NCI-H2196 (cell line): ENCODE data around the gene WDFY1.

Experiments
- DNase-seq: peaks from one replicate; lab custom pipeline; 2025; ENCODE audit not compliant: unreplicated experiment; lab: John Stamatoyannopoulos, UW

Gene WDFY1

DNA sequence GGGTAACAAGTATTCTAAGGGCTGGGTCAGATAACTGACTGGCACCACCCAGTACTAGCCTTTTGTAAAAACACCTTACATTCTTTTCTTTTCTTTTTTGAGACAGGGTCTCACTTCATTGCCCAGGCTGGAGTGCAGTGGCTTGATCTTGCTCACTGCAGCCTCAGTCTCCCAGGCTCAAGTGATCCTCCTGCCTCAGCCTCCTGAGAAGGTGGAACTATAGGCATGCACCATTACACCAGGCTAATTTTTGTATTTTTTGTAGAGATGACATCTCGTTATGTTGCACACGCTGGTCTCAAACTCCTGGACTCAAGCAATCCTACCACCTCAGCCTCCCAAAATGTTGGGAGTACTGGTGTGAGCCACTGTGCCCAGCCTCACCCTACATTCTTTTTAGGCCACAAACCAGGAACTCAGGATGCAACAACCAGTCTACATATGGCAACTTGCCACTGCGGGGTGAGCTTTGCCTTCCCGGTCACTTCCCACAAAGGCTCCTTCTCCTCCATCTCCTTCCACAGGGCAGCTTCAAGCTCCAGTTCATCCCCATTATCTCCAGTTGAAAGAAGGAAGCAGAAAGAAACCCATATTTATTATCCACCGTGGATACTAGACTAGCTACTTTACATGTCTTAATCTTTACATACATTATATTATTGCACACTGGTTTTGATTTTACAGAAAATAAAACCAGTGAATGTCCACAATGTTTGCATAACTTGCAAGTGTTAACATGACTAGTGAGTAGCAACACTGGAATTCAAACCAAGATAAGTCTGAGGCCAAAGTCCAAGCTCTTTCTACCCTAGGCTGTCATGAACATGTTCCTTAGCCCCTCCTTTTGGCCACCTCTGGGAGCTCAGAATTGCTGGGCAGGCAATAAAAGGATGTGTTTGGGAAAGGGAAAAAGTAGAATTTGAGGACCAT is 84.1 kb downstream of the WDFY1 start:
- DNase-seq = no peak

DNA sequence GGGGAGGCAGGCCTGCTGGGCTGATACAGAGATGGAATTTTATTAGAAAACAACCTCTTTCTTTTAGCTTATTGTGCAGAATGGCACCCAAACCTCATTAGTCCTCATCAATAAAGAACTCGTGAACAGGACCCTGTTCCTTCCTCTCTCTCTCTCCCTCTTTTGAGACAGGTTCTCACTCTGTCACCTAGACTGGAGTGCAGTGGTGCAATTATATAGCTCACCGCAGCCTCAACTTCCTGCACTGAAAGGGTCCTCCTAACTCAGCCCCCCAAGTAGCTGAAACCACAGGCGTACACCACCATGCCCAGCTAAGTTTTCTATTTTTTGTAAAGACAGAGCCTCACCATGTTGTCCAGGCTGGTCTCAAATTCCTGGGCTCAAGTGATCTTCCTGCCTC is 86.1 kb downstream of the WDFY1 start:
- DNase-seq = no peak

DNA sequence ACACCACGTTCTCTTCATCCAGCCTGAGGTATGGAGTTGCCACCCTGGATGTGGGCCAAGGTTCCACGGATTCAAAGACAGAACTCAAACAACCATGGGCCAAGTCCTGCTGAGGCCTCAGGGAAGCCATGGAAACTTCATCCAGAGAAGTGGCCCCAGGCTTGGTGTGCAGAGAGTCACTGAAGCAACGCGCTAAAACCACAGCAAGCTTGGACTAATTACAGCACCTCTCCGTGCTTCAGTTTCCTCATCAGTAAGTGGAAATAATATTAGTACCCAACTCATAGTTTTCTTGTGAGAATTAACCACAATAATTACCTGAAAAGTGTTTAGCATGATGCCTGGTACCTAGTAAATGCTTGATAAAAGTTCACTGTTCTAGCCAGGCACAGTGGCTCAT is 88.6 kb downstream of the WDFY1 start:
- no peak for DNase-seq

DNA sequence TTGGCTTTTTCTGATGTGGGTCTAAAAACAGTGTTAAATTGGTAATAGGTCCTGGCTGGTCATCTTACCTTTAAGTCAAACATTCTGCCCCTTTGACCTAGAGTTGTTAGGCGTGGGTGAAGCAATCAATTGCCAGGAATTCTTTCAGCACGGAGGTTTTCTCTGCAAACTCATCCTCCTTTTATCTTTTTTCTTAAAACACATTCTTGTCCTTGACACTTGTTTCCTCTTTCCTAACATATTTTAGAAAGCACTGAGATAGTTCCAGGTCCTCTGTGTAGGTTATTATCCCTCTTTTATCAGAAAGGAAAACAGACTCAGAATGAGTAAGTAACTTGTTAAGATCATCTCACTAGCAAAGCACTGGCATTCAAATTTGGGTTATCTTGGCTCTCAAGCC is 89.1 kb downstream of the WDFY1 start:
- DNase-seq = no peak

DNA sequence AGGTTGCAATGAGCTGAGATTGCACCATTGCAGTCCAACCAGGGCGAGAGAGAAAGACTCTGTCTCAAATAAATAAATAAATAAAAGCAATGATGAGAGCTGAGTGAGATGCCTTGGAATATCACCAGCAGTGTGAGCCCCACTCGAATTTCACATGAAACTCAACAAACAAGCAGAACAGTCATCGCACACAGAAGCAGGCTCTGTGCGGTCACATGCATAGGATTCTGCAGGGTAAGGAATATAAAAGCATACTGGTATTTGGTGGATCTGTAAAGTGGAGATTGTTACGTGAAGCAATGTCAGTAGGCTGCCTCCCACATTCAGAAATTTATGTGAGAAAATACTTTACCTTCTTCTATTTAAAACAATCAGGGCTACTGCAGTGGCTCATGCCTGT is 89.7 kb downstream of the WDFY1 start:
- peak; percentile 27 for DNase-seq

DNA sequence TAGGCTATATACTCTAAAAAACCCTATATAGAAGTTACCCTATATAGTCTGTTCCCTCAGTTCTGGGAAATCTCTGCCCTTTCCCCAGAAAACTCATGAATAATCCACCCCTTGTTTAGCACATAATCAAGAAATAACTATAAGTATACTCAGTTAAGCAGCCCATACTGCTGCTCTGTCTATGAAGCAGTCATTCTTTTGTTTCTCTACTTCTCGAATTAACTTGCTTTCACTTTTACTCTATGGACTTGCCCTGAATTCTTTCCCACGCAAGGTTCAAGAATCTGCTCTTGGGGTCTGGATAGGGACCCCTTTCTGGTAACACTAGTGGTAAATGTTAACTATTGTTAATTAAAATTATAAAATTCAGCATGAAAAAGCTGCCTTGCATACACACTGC is 90.4 kb downstream of the WDFY1 start:
- DNase-seq = no peak

DNA sequence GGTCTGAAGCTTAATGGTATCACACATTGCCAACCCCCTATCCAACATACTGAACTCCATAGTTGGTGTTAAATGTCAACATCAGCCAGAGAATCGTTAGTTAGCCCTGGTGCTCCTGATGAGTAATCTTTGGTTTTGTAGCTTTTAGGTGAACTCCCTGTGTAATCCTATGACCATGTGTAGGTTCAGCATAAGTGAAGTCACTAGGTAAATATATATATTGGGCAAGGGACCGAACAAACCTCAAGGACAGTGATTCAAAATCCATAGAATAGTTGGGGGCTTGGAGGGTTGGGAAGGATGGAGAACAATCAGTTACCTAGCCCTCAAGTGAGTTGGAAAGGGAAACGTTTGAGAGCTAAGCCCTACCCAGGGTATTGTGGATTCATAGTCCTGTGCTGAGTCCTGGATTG is 91.7 kb downstream of the WDFY1 start:
- no peak for DNase-seq

DNA sequence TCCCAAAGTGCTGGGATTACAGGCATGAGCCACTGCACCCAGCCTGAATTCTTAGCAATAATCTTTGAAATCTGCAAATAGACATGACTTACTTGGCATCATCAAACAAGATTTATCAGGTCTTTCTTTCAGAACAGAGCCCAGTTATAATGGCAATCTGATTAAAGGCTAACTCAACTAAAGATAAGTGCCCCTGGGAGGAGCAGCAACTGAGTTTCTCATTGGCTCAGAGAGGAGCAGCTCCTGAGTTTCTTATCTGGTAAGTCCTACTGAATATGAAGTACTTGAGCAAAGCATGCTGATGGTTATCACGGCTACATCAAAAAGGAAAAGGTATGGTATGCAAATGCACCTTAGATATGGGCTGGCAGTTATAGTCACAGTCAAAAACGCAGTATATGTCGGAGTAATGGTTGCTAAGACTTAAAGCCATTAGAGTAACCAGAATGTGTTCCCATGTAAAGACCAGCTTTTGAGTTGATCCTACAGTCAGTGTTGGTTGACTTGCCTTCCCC is 92.8 kb downstream of the WDFY1 start:
- no peak for DNase-seq

DNA sequence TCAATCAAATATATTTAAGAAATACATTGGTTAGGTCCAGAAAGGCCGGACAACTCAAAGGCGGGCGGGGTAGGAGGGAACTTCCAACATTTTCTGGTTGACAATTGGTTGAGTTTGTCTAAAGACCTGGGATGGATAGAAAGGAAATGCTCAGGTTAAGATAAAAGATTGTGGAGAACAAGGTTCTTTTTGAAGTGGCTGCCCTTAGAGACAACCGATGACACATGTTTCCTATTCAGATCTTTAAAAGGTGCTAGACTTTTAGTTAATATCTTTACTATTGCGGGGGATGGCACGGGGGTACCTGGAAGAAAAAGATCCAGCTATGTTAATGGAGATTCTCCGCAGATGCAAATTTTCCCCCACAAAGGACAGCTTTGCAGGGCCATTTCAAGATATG is 97.7 kb downstream of the WDFY1 start:
- DNase-seq = no peak

DNA sequence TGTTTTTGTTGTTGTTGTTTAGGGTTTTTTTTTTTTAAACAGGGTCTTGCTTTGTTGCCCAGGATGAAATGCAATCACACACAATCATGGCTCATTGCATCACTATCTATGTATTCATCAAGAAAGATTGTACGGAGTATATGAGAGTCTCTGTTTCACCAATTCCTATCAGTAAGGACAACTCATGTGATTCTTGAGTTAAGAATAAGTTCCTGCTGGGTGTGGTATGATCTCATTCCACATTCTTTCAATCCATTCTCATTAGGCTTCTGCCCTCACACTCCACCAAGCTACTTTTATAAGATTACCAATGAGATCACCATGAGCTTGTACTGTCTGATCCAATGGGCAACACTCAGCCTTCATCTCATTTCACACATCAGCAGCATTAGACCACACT is 98.6 kb downstream of the WDFY1 start:
- DNase-seq = no peak

DNA sequence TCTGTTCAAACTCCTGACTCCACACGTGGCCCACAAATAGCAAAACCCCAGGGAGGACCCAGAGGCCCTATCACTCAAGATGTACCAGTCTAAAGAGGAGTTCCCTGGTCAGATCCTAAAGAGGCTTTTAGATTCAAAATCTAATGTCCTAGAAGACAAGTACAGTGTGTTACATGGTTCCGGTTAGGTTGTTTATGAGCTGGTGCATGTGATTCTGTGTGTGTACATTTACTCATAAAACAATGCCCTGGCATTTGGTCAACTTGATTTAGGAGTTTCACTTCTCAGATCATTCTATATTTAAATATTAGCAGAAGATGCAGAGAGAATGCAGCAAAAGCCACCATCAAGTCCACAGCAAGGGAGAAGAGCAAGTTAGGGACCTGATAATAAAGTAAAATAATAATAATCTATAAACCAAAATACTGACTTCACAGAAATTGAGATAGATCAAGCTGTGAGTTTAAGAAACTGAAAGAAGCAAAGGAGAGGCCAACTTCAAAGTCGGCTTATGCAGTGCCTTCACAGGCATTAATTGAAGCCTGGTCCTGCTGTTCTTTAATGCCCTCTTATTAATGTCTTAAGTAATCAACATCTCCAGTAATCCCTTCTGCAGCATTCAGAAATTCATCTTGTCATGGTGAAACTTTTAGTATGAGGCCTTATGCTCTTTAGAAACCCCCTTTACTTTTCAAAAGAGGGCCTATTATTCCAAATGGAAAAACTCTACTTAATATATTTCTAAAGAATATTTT is 103.5 kb downstream of the WDFY1 start:
- no peak for DNase-seq

DNA sequence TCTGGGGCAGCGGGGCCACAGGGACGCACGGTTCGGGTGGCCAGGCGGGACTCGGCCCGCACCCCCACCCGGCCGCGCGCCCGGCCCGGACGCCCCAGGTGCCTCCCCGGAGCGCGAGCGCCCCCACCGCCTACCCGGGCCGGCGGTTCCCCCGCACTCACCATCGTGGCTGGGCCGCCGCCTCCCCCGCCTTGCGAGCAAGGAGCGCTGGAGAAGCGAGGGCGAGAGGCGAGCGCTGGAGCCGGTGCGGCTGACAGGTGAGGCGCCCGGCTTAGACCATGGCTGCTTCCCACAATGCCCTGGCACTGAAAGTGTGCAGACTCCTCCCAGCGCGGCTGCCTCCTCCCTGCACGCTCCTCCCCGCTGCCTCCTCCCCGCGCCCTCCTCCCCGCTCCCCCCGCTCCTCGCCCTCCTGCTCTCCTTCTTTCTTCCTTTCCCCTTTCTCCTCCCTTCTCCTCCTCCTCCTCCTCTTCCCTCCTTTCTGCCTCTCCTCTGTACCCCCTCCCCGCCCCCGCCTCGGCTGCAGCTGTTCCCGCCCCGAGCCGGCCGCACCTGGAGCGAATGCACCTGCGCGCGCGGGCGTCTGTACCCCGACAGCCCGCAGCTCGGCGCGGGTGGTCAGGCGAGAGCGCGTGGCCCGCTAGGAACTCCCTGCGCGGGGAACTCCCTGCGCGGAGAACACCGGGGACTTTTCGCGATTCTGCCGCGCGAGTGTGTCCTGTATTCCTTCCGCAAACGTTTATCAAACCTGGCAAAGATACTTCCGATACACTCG is 107.7 kb downstream of the WDFY1 start, which contains the start of gene AP1S3:
TSS of gene AP1S3 (minus strand) at position 296 of the 775 bp plus-strand sequence. CDS start at position 164, 132 bp downstream.
- peak; percentile 81 for DNase-seq

DNA sequence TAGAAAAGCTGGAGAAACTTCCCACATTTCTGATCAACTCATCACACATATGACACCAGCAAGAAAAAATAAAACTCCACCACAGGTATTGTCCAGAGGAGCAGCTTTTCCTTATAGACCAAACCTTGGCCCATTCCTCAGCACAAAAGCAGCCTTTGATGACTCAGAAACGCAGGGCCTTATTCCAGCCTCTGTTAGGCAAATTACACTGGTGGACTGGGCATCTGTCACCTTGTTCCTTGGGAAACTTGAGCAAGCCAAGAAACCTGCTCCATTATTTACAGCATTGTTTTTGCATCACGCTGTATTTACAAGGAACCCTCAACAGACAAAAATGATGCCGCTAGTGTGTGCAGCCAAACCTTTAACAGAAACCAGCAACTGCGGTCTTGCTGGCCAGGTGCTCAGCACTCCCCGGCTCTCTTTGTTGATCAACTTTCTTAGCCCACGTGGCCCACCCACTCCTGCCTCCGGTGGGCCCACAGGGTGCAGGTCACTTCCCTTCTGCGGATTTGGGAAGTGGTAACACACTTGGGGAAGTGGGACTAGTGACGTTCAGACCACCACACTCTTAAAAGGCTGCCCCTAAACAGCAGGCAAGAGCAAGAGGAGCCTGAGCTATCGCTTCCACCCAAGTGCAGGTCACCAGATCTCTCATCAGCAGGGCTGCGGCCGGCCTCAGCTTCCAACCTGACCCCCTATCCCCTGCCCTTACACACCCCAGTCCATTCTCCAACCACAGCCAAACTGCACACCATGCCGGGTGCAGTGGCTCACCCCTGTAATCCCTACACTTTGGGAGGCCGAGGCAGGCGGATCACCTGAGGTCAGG is 109.2 kb downstream of the WDFY1 start:
- DNase-seq = no peak

DNA sequence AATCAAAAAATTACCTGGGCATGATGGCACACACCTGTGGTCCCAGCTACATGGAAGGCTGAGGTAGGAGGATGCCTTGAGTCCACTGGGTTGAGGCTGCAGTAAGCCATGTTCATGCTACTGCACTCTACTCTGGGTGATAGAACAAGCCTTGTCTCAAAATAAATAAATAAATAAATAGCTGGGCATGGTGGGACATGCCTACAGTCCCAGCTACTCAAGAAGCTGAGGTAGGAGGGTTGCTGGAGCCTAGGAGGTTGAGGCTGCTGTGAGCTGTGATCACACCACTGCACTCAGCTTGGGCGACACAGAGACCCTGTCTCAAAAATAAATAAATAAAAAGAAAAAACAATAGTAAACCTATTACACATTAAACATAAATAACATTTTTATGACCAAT is 110.7 kb downstream of the WDFY1 start:
- no peak for DNase-seq

DNA sequence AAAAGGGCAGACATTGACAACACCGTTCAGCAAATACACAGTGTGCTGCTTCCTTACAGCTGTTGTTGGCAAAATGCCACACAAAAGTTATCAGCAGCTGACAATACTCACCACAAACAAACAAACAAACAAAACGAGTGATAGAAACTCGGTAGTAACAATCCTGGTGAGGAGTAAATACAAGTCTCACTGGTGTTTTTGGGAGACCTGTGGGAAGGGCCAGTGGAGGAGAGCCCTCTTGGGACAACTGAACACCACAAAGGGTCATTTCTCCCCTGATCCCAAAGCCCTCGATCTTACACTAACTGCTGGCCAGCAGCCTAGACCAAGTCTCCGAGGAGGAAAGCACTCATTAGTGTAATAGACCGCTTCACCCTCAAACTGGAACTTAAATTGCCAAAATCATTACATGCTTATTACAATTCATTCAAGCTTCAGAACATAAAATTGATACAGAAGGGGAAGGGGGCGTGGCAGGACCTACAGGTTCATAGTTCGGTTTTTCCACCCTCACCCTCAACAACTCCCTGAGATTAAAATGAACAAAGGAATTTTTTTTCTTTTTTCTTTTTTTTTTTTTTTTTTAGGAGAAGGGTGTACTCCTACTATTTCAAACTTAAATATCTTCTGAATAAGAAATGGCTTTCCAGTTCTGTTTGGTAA is 112.8 kb downstream of the WDFY1 start:
- DNase-seq = no peak

DNA sequence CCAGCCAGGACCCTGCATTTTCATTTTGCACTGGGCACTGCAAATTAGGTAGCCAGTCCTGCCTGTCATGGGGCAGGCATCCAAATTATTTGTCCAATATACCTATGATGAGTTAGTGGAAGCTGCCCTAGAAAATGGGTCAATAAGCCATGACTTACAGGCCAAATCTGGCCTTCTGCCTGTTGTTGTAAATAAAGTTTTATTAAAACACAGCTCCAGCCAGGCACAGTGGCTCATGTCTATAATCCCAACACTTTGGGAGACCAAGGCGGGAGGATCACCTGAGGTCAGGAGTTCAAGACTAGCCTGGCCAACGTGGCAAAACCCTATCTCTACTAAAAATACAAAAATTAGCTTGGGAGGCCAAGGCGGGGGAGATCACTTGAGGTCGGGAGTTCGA is 116.0 kb downstream of the WDFY1 start:
- no peak for DNase-seq

DNA sequence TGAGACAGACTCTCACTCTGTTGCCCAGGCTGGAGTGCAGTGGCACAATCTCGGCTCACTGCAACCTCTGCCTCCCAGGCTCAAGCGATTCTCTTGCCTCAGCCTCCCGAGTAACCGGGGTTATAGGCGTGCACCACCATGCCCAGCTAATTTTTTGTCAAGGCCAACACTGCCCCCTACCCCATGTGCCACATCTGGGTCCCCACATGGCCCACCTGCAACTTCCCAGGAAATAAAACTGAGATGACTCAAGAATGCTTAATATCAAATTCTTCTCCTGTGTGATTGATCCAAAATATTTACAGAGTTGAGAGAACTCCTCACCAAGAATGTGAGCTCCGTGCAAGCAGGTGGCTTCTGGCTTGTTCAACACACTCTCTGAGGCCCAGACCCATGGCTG is 116.8 kb downstream of the WDFY1 start:
- DNase-seq = no peak

DNA sequence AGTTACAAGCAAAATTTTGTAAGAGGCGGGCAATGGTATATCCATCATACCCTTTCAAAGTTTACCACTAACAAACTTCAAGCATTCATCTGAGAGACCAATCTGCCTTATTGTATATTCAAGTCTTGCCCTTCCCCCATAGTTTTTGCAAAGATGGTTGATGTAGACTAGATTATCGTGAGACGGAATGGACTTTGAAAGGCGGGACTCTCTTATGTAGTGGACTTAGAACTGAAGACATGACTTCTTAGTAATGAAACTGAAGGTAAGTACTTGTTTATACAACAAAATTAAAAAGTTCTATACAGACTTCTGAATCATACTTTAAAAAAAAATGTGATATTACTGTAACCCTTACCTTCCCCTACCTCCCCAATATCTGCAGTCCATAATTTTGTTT is 118.1 kb downstream of the WDFY1 start:
- DNase-seq = no peak
